PC-3 (cell line): Measurements from ENCODE around the gene RABAC1.

Experiments
- EZH2 ChIP-seq: fragments of 300-600 bp; sonication (generic); IDR thresholded peaks from one replicate; pipeline ENCODE4 v1.6.1; 2017; ENCODE audit warnings: antibody characterized with exemption, mild to moderate bottlenecking, low read length; ENCODE audit not compliant: unreplicated experiment
- EZH2phosphoT487 ChIP-seq: fragments of 300-600 bp; sonication (generic); IDR thresholded peaks from 2 replicates; pipeline ENCODE4 v1.6.1; 2018; ENCODE audit warnings: mild to moderate bottlenecking, antibody characterized with exemption, low read length, borderline replicate concordance
- TF ChIP-seq, protein P1 (sequence below): fragments of 300-600 bp; sonication (generic); conservative IDR thresholded peaks from 2 replicates; pipeline ENCODE4 v1.5.1; 2017; ENCODE audit warnings: antibody characterized with exemption, low read depth, mild to moderate bottlenecking, low read length

- TF ChIP-seq, protein P1, sequence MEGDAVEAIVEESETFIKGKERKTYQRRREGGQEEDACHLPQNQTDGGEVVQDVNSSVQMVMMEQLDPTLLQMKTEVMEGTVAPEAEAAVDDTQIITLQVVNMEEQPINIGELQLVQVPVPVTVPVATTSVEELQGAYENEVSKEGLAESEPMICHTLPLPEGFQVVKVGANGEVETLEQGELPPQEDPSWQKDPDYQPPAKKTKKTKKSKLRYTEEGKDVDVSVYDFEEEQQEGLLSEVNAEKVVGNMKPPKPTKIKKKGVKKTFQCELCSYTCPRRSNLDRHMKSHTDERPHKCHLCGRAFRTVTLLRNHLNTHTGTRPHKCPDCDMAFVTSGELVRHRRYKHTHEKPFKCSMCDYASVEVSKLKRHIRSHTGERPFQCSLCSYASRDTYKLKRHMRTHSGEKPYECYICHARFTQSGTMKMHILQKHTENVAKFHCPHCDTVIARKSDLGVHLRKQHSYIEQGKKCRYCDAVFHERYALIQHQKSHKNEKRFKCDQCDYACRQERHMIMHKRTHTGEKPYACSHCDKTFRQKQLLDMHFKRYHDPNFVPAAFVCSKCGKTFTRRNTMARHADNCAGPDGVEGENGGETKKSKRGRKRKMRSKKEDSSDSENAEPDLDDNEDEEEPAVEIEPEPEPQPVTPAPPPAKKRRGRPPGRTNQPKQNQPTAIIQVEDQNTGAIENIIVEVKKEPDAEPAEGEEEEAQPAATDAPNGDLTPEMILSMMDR = no peak
- no peak for TF ChIP-seq EZH2phosphoT487
- no peak for TF ChIP-seq EZH2
Observed at GRCh38 chr19:41937525-41938468, 21.3 kb downstream of the RABAC1 start.
